Subcutaneous abdominal adipose tissue (tissue), 5 donors: ENCODE results near the gene RNF150.

Experiments
- H3K27ac ChIP-seq: one replicate; pipeline ENCODE4 v1.7.0; 2013; ENCODE audit warnings: low read depth, mild to moderate bottlenecking, inconsistent platforms, low read length, moderate library complexity
- H3K27me3 ChIP-seq, 5 donors: one replicate each; pipeline ENCODE4 v1.7.0; 2013; ENCODE audit warnings: low read length in 5 of 5, inconsistent platforms in 1 of 5; ENCODE audit not compliant: control insufficient read depth in 5 of 5, insufficient read depth in 4 of 5
- H3K36me3 ChIP-seq, 5 donors: one replicate each; pipeline ENCODE4 v1.7.0; 2013; ENCODE audit warnings: low read length in 5 of 5; ENCODE audit not compliant: control insufficient read depth in 5 of 5, insufficient read depth in 5 of 5
- H3K4me1 ChIP-seq, 5 donors: one replicate each; pipeline ENCODE4 v1.7.0; 2013; ENCODE audit warnings: low read length in 5 of 5, mild to moderate bottlenecking in 3 of 5, moderate library complexity in 1 of 5; ENCODE audit not compliant: control insufficient read depth in 5 of 5, insufficient read depth in 5 of 5
- H3K4me3 ChIP-seq, 5 donors: one replicate each; pipeline ENCODE4 v1.7.0; 2013; ENCODE audit warnings: low read length in 5 of 5, low read depth in 1 of 5
- H3K9ac ChIP-seq, 5 donors: one replicate each; pipeline ENCODE4 v1.7.0; 2013; ENCODE audit warnings: low read length in 5 of 5, mild to moderate bottlenecking in 4 of 5, moderate library complexity in 3 of 5
- H3K9me3 ChIP-seq, 5 donors: one replicate each; pipeline ENCODE4 v1.7.0; 2013; ENCODE audit warnings: low read length in 5 of 5; ENCODE audit not compliant: control insufficient read depth in 5 of 5
- donor health status: healthy.
- donor health status: healthy.
- donor health status: healthy.
- donor health status: healthy.
- donor health status: healthy.

The RNF150 gene

DNA sequence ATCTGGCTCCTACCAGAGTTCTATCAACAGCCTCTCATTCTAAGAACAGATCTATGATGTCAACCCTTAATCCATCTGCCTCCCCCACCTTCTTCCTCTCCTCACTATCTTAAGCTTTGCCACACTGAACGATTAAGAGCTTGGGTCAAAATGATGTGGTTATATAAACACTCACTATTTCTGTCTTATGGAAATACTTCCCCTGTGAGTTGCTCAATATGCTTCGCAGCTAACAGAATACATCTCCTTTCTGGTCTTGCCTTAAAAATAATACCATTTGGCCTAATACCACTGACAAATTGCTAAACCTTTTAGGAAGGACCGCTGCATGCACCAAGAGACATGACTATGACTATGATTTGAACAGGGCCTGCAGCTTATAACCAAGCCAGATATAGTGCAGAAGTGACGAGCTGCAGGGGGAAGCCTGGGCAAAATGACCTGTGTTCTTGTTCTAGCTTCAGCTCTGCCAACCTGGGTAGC is 130.9 kb downstream of the RNF150 start:
- H3K9me3 ChIP-seq, result no peaks in the 10 kb centered on the region
- H3K9ac ChIP-seq, result peak overlapping the region in 1 of 5 donors; percentile 35
- H3K27me3 ChIP-seq, result no peaks in the 10 kb centered on the region
- H3K36me3 ChIP-seq, result peaks cover 0 to 3% (median 0%) of the 10 kb centered on the region in 5 donors
- H3K4me3 ChIP-seq, result no peak overlapping the region
- H3K27ac ChIP-seq, result peak overlapping the region; percentile 61
- peaks cover 0 to 26% (median 8%) of the 10 kb centered on the region in 5 donors for H3K4me1 ChIP-seq

DNA sequence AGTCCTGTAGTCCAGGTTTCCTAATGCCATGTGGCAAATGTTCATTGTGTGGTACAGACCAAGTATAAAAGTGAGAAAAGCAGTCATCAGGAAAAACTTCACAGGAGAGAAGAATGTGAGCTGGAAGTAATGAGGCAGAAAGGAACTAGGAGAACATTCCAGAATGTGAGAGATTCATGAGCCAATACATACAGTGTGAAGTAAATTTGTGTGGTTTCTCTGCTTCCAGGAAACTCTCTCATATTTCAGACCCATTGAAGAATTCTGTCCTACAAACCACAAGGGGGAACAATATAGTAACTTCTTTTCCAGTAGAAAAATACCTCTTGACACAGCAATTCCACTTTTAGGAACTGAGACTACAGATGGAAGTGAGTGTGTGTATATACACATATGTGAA is 136.5 kb downstream of the RNF150 start:
- Histone ChIP-seq H3K36me3 (peaks cover 0 to 3% (median 0%) of the 10 kb centered on the region in 5 donors), H3K27me3 (no peaks in the 10 kb centered on the region), H3K27ac (peak overlapping the region; percentile 24), H3K4me1 (peaks cover 0 to 27% (median 16%) of the 10 kb centered on the region in 5 donors), H3K9ac (no peak overlapping the region), H3K9me3 (no peaks in the 10 kb centered on the region), H3K4me3 (no peak overlapping the region)

DNA sequence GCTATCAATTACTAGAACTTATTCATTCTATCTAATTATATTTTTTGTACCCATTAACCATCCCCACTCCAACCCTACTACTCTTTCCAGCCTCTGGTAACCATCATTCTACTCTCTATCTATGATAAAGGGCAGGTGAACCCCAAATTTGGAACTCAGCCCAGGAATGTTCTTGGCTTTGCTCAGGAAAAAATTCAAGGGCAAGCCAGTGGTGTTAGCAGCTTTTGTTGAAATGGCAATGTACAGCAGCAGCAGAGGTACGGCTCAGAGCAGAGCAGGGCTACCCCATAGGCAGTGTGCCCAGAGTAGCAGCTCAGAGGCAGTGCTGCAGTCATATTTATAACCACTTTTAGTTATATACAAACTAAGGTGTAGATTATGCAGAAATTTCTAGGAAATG is 138.2 kb downstream of the RNF150 start:
- Histone ChIP-seq H3K27me3 (no peaks in the 10 kb centered on the region), H3K36me3 (peaks cover 0 to 3% (median 0%) of the 10 kb centered on the region in 5 donors), H3K4me1 (peaks cover 0 to 27% (median 16%) of the 10 kb centered on the region in 5 donors), H3K9me3 (no peaks in the 10 kb centered on the region), H3K27ac (no peak overlapping the region), H3K9ac (no peak overlapping the region), H3K4me3 (no peak overlapping the region)

DNA sequence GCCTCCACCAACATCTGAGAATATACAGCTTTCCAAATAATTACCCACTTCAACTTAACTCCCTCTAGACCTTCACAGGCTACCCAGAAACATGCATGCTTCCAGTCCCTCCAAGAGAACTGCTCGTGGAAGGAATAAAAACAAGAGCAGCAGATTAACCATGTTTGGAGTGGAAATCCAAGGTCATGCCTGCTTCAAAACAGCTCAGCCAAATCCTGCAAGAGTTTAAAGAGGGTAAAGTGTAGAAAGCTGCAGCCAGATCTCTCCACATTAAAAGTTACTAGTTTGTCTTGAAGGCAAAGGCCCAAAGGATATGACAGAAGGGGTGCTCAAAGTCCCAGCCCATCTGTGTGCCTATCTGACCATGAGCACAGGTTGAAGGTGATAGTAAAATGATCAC is 139.3 kb downstream of the RNF150 start:
- Histone ChIP-seq H3K36me3 (peaks cover 0 to 3% (median 0%) of the 10 kb centered on the region in 5 donors), H3K9me3 (no peaks in the 10 kb centered on the region), H3K27ac (peak overlapping the region; percentile 52), H3K9ac (peak overlapping the region in 2 of 5 donors; percentile 17 to 36), H3K4me1 (peaks cover 0 to 27% (median 16%) of the 10 kb centered on the region in 5 donors), H3K4me3 (no peak overlapping the region), H3K27me3 (no peaks in the 10 kb centered on the region)

DNA sequence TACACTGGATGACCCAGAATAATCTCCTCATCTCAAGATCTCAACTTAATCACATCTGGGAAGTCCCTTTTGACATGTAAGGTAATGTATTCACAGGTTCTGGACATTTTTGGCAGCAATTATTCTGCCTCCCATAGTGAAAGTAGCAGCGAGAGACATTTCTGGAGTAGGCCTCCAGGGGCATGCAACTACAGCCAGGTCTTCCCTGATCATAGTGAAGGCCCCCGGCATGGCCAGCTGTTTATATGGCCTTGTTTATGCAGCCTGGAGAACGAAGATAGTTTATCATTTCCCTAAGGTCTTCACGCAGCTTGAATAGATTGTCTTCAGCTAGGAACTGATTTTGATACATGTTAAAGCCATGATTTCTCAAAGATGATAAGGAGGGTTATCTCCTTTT is 139.9 kb downstream of the RNF150 start:
- no peaks in the 10 kb centered on the region for H3K27me3 ChIP-seq
- H3K9me3 ChIP-seq, result no peaks in the 10 kb centered on the region
- peaks cover 0 to 27% (median 16%) of the 10 kb centered on the region in 5 donors for H3K4me1 ChIP-seq
- no peak overlapping the region for H3K9ac ChIP-seq
- H3K4me3 ChIP-seq, result no peak overlapping the region
- H3K36me3 ChIP-seq, result peaks cover 0 to 3% (median 0%) of the 10 kb centered on the region in 5 donors
- peak overlapping the region; percentile 52 for H3K27ac ChIP-seq

DNA sequence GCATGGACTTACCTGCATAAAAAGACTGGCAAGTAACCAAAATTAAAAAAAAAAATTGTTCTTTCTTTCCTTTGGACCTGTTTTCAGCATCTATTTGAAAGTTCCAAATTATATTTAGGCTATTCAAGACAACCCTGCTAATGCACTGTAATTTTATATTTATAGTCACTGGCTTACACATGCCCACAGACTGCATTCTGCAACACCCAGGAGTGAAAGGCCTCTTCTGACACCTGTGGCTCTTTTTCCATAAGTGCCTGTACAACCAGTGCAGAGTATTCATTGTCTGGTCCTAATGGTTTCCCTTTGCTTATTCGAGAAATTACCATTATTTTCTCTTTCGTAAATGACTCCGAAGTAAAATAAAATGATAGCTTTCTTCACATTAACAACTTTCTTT is 143.3 kb downstream of the RNF150 start:
- H3K9me3 ChIP-seq, result no peaks in the 10 kb centered on the region
- H3K4me1 ChIP-seq, result peaks cover 0 to 22% (median 11%) of the 10 kb centered on the region in 5 donors
- H3K4me3 ChIP-seq, result no peak overlapping the region
- no peaks in the 10 kb centered on the region for H3K36me3 ChIP-seq
- no peaks in the 10 kb centered on the region for H3K27me3 ChIP-seq
- no peak overlapping the region for H3K27ac ChIP-seq
- H3K9ac ChIP-seq, result no peak overlapping the region

DNA sequence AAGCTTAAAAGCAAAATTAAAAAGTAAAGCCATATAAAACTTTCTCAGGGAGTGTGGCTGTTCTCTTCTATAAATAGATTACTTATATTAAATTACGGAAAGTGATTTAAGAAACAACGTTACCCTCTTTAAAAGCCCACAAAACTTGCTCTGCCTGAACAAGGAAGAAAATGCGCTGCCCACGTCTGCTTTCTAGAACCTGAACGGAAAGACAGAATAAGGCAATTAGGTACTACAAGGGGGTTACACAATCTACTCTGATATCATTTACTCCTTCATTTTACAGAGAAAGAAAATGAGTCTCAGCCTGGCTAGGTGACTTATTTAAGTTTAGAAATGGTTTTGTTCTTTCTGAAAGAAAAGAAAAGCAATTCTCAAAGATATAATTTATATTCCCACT is 147.2 kb downstream of the RNF150 start:
- no peaks in the 10 kb centered on the region for H3K9me3 ChIP-seq
- no peak overlapping the region for H3K9ac ChIP-seq
- H3K4me1 ChIP-seq, result peaks cover 0 to 12% (median 4%) of the 10 kb centered on the region in 5 donors
- H3K36me3 ChIP-seq, result no peaks in the 10 kb centered on the region
- no peaks in the 10 kb centered on the region for H3K27me3 ChIP-seq
- H3K4me3 ChIP-seq, result no peak overlapping the region
- H3K27ac ChIP-seq, result no peak overlapping the region

DNA sequence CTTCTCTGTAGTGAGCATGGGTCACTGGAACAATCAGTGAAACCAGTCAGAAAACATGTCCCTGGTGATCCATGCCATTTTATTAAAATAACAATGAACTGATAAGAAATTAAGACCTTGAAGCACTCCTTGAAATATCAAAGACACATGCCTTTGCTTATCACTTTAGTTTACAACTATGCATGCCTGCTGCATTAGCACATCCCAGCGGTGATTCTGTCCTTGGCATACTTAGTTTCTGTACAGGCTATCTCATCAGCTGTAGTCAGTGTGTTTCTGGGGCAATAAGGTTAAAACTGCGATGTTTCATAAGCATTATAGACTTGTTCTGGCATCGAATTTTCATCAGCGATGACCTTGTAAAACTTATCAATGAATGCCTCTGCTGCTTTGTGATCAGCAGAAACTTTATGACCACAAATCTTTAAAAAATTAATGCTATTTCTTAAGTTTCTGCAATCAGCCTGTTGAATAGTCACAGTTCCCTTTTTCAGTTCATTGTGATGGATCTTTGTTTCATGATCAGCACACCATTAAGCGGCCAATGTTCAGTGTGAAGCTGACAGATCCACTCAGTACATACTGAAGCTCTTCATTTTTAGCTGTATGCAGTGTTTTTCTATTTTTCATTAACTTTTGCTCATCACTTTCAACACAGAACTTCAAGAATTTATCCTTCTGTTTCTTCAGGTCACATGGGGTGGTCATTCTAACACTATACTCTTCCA is 150.5 kb downstream of the RNF150 start:
- H3K36me3 ChIP-seq, result peaks cover 0 to under 1% (median 0%) of the 10 kb centered on the region in 5 donors
- no peak overlapping the region for H3K4me3 ChIP-seq
- peaks cover 0 to 12% (median 4%) of the 10 kb centered on the region in 5 donors for H3K4me1 ChIP-seq
- no peak overlapping the region for H3K9ac ChIP-seq
- no peaks in the 10 kb centered on the region for H3K9me3 ChIP-seq
- no peak overlapping the region for H3K27ac ChIP-seq
- no peaks in the 10 kb centered on the region for H3K27me3 ChIP-seq

DNA sequence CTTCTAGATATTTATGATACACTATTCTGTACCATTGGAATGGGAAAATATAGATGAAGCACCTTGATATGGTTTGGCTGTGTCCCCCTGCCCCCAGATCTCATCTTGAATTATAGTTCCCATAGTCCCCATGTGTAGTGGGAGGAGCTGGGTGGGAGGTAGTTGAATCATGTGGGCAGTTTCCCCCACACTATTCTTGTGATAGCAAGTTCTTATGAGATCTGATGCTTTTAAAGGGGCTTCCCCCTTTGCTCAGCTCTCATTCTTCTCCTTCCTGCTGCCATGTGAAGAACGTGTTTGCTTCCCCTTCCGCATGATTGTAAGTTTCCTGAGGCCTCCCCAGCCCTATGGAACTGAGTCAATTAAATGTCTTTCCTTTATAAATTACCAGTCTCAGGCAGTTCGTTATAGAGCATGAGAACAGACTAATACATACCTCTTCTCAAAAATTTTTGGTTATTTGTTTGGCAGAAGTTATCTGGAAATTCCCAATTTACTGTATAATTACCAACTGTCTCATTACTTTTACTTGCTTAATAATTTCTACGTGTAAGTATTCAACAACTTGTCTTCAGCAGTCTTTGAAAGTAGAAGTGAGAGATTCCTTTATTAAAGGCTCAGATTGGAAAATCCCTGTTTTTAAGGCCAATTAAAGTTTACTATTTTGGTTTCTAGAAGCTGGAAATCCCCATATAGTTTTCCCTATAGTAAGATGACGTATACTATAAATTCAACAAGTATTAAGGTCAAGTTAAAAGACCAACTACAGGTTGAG is 152.7 kb downstream of the RNF150 start:
- Histone ChIP-seq H3K9me3 (no peaks in the 10 kb centered on the region), H3K27me3 (no peaks in the 10 kb centered on the region), H3K4me3 (no peak overlapping the region), H3K36me3 (peaks cover 0 to 2% (median 0%) of the 10 kb centered on the region in 5 donors), H3K27ac (no peak overlapping the region), H3K4me1 (peaks cover 0 to 12% (median 4%) of the 10 kb centered on the region in 5 donors), H3K9ac (no peak overlapping the region)

DNA sequence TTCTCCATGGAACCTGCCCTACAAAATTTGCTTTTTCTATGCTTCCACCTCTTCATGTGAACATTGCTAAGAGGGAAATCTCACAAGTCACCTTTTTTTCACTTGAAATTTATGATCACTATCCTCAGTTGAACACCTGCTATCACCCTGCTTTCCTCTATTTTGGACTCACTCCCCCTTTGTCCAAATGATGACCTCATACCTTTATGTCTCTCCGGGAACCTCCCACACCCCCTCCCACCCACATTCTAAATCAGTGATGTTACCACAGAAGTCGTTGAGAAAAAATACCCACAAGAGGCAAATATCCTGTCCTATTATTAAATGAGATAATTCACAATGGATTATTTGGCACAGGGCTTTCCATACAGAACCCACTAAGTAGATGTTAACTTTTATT is 156.5 kb downstream of the RNF150 start:
- Histone ChIP-seq H3K4me3 (no peak overlapping the region), H3K27ac (no peak overlapping the region), H3K4me1 (peaks cover 0 to under 1% (median 0%) of the 10 kb centered on the region in 5 donors), H3K27me3 (no peaks in the 10 kb centered on the region), H3K9me3 (no peaks in the 10 kb centered on the region), H3K9ac (no peak overlapping the region), H3K36me3 (peaks cover 0 to 2% (median 0%) of the 10 kb centered on the region in 5 donors)
